HCT116 (cell line): ENCODE data around the gene LGI1. TPM values are rescaled to one million over a fixed set of nuclear protein-coding genes. Genes with fewer than 3 reads are reported as not detected.

Experiments
- ATAC-seq: fragments of 200-7000 bp; cut with Tn5 transposase; 2 replicates; pipeline ENCODE4 v1.9.1; 2020; ENCODE audit warnings: mild to moderate bottlenecking, moderate library complexity
- BruUV-seq: library from RNA; stranded (reverse); fragments of 400-500 nt; replicated peaks from 2 replicates; lab custom pipeline; 2021; lab: Mats Ljungman, UMichigan
- CTCF ChIA-PET: fragments of 300-600 bp; sonication (Branson Sonifier 250); formaldehyde crosslinking; loops from one replicate; lab custom pipeline; 2021; ENCODE audit warnings: antibody characterized with exemption; lab: Charles Lee
- POLR2A ChIA-PET: fragments of 300-600, 350-600 bp; sonication (Branson Sonifier 250); formaldehyde crosslinking; loops from one replicate; lab custom pipeline; 2021; ENCODE audit warnings: antibody characterized with exemption; lab: Charles Lee
- RAD21 ChIA-PET, 2 experiments: fragments of 300-600 bp; sonication (Branson Sonifier 250); formaldehyde crosslinking; loops; one replicate each; lab custom pipeline; 2023; ENCODE audit warnings: low total read pairs in 2 of 2; ENCODE audit not compliant: uncharacterized antibody in 2 of 2, unreplicated experiment in 2 of 2, low non-redundant PET in 1 of 2; lab: Charles Lee
- DNase-seq: peaks from one replicate; pipeline ENCODE4 v3.0.0-alpha.2; 2010; ENCODE audit warnings: low read depth, low spot score
- H2AFZ ChIP-seq: fragments of 200-600 bp; shearing (Covaris generic), sonication (generic); 2 replicates; pipeline ENCODE4 v1.6.1; 2017; ENCODE audit warnings: low read depth, mixed run types, mixed read lengths, antibody characterized with exemption, low read length; ENCODE audit not compliant: poor library complexity, severe bottlenecking
- H3K27ac ChIP-seq: 2 replicates; pipeline ENCODE4 v1.5.1; 2012; ENCODE audit warnings: low read depth, low read length
- H3K27me3 ChIP-seq: fragments of 200-600 bp; sonication (generic); 2 replicates; pipeline ENCODE4 v1.6.1; 2016; ENCODE audit warnings: mixed run types, low read length, mixed read lengths; ENCODE audit not compliant: insufficient read depth
- H3K36me3 ChIP-seq, 2 experiments: fragments of 200-500 bp in 1 of 2; fragments of 200-600 bp in 1 of 2; sonication (Bioruptor generic) in 1 of 2; sonication (generic) in 1 of 2; 2 replicates each; pipeline versions ENCODE4 v1.5.1 to v1.6.1; 2014 to 2016; ENCODE audit warnings: low read length in 2 of 2, inconsistent platforms in 1 of 2, mixed read lengths in 1 of 2, mixed run types in 1 of 2; ENCODE audit not compliant: insufficient read depth in 2 of 2, control insufficient read depth in 1 of 2
- H3K4me1 ChIP-seq, 2 experiments: fragments of 200-600 bp in 1 of 2; sonication (generic) in 1 of 2; 2 replicates each; pipeline versions ENCODE4 v1.5.1 to v1.6.1; 2012 to 2017; ENCODE audit warnings: low read length in 2 of 2, inconsistent platforms in 1 of 2, mild to moderate bottlenecking in 1 of 2, mixed read lengths in 1 of 2, mixed run types in 1 of 2, moderate library complexity in 1 of 2; ENCODE audit not compliant: insufficient read depth in 2 of 2, control insufficient read depth in 1 of 2
- H3K4me2 ChIP-seq: fragments of 200-600 bp; sonication (generic); 2 replicates; pipeline ENCODE4 v1.6.1; 2017; ENCODE audit warnings: mixed run types, low read length, mixed read lengths
- H3K4me3 ChIP-seq, 2 experiments: fragments of 200-600 bp in 1 of 2; sonication (generic) in 1 of 2; replicated peaks in 1 of 2; 2 replicates each; pipeline ENCODE4 v1.5.1; 2011 to 2016; ENCODE audit warnings: low read length in 2 of 2, control low read depth in 1 of 2, low read depth in 1 of 2, mild to moderate bottlenecking in 1 of 2, mixed read lengths in 1 of 2, mixed run types in 1 of 2
- H3K79me2 ChIP-seq: fragments of 200-600 bp; sonication (generic); 2 replicates; pipeline ENCODE4 v1.6.1; 2017; ENCODE audit warnings: mild to moderate bottlenecking, mixed run types, low read length, moderate library complexity, mixed read lengths; ENCODE audit not compliant: insufficient read depth
- H3K9ac ChIP-seq: fragments of 200-600 bp; sonication (generic); 2 replicates; pipeline ENCODE4 v1.6.1; 2016; ENCODE audit warnings: low read length, mixed read lengths
- H3K9me2 ChIP-seq: fragments of 200-600 bp; sonication (generic), shearing (Covaris generic); 2 replicates; pipeline ENCODE4 v1.6.1; 2017; ENCODE audit warnings: mixed run types, mild to moderate bottlenecking, moderate library complexity; ENCODE audit not compliant: insufficient read depth
- H3K9me3 ChIP-seq, 2 experiments: fragments of 200-500 bp in 1 of 2; fragments of 200-600 bp in 1 of 2; sonication (Bioruptor generic) in 1 of 2; sonication (generic) in 1 of 2; 2 replicates each; pipeline ENCODE4 v1.6.1; 2014 to 2017; ENCODE audit warnings: low read length in 2 of 2, mixed read lengths in 2 of 2, inconsistent platforms in 1 of 2, low read depth in 1 of 2, mild to moderate bottlenecking in 1 of 2, mixed run types in 1 of 2, moderate library complexity in 1 of 2; ENCODE audit not compliant: control insufficient read depth in 1 of 2, insufficient read depth in 1 of 2
- H4K20me1 ChIP-seq: fragments of 200-600 bp; sonication (generic), shearing (Covaris generic); 2 replicates; pipeline ENCODE4 v1.6.1; 2017; ENCODE audit warnings: mixed run types, mild to moderate bottlenecking, moderate library complexity; ENCODE audit not compliant: insufficient read depth
- ELF1 ChIP-seq: IDR thresholded peaks from 2 replicates; pipeline ENCODE4 v1.6.1; 2012; ENCODE audit warnings: low read depth, borderline replicate concordance
- EZH2 ChIP-seq: fragments of 200-600 bp; sonication (generic); IDR thresholded peaks from 2 replicates; pipeline ENCODE4 v1.6.1; 2017; ENCODE audit warnings: antibody characterized with exemption, mixed run types
- JUND ChIP-seq: IDR thresholded peaks from 2 replicates; pipeline ENCODE4 v1.6.1; 2012
- POLR2AphosphoS5 ChIP-seq: IDR thresholded peaks from 2 replicates; pipeline ENCODE4 v1.6.1; 2011; ENCODE audit warnings: mild to moderate bottlenecking, low read depth, low read length, moderate library complexity
- REST ChIP-seq: IDR thresholded peaks from 2 replicates; pipeline ENCODE4 v1.6.1; 2012; ENCODE audit warnings: low read depth
- SIN3A ChIP-seq: IDR thresholded peaks from 2 replicates; pipeline ENCODE4 v1.6.1; 2012; ENCODE audit warnings: low read depth
- SP1 ChIP-seq: IDR thresholded peaks from 2 replicates; pipeline ENCODE4 v1.6.1; 2012; ENCODE audit warnings: low read depth
- SRF ChIP-seq: IDR thresholded peaks from 2 replicates; pipeline ENCODE4 v1.6.1; 2012; ENCODE audit warnings: low read depth
- ZFX ChIP-seq: fragments of 450-650 bp; IDR thresholded peaks from 2 replicates; pipeline ENCODE4 v1.6.1; 2017
- intact Hi-C: fragments of 100-400 bp; cut with micrococcal nuclease; formaldehyde crosslinking; loops from 2 replicates; pipeline ENCODE4 v1.10.0; 2022
- total RNA-seq: library from RNA; stranded (reverse); gene quantifications from one replicate; pipeline ENCODE4 v1.2.1, GENCODE V29; 2021; ENCODE audit not compliant: unreplicated experiment
- TF ChIP-seq, protein P1 (sequence below): IDR thresholded peaks from 2 replicates; pipeline ENCODE4 v1.6.1; 2012

The LGI1 gene
- total RNA-seq, 1 experiment from 2014 or later = not detected

GRCh38 chr10:93762979-93763391, 5.2 kb downstream of the LGI1 start:
- Histone ChIP-seq H3K9ac (no peak overlapping the region), H3K4me1 (no peaks in the 10 kb centered on the region), H3K9me2 (no peaks in the 10 kb centered on the region), H2AFZ (no peak overlapping the region), H3K9me3 (no peaks in the 10 kb centered on the region), H3K36me3 (no peaks in the 10 kb centered on the region), H3K27me3 (no peaks in the 10 kb centered on the region), H3K4me3 (no peak overlapping the region), H3K27ac (no peak overlapping the region), H3K79me2 (no peaks in the 10 kb centered on the region), H3K4me2 (no peak overlapping the region), H4K20me1 (no peaks in the 10 kb centered on the region)
- no peak for ATAC-seq
- no peak for DNase-seq
- intact Hi-C loops = no loop called here
- CTCF ChIA-PET = no interaction called here
- no TSS peak for BruUV-seq
- RAD21 ChIA-PET = no interaction called here
- POLR2A ChIA-PET = no interaction called here
- no peak for TF ChIP-seq ZFX
- TF ChIP-seq, protein P1, sequence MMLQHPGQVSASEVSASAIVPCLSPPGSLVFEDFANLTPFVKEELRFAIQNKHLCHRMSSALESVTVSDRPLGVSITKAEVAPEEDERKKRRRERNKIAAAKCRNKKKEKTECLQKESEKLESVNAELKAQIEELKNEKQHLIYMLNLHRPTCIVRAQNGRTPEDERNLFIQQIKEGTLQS = no peak
- no peak for TF ChIP-seq SP1
- TF ChIP-seq SIN3A = no peak
- no peak for TF ChIP-seq POLR2AphosphoS5
- no peak for TF ChIP-seq JUND
- no peak for TF ChIP-seq ELF1
- TF ChIP-seq REST = no peak
- no peak for TF ChIP-seq EZH2
- no peak for TF ChIP-seq SRF
